ENCODE measurements around the gene EXOSC5.
"Not testable (repeated sequence)": the region's sequence is repeated elsewhere in the genome, so short reads cannot be mapped to it uniquely, and the experiment has no call there.

EXOSC5 gene

DNA sequence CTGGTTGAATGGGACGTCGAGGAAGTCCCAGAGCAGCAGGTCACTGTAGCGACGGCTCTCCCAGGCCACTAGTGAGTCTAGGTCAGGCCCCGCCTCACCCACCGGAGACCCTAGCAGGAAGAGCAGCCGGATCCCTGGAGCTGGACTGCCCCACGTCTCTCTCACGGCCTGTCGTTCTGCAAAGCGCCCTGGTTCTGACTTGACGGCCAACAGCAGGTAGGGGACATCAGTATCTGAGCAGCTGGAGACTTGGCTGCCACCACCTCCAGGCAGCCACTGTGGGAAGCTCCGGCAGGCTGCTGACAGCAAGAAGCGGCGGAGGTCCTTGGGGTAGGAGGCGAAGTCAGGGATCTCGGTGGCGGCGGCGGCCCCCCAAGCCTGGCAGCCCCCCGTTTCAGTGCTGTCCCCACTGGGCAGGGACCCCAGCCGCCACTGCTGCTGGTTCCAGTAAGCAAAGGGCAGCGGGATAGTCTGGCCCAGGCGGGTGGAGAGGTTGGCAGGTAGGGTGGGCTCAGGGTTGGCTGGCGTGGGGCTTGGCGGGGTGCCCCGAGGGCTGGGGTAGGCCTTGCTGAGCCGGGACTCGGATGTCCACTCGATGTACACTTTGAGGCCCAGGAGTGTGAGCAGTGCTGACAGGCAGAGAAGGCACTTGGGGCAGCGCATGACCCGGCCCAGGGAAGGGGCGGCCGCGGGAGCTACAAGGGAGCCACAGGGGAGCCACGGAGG, 29.1 kb upstream of the EXOSC5 start:
- no peak for DNase-seq

DNA sequence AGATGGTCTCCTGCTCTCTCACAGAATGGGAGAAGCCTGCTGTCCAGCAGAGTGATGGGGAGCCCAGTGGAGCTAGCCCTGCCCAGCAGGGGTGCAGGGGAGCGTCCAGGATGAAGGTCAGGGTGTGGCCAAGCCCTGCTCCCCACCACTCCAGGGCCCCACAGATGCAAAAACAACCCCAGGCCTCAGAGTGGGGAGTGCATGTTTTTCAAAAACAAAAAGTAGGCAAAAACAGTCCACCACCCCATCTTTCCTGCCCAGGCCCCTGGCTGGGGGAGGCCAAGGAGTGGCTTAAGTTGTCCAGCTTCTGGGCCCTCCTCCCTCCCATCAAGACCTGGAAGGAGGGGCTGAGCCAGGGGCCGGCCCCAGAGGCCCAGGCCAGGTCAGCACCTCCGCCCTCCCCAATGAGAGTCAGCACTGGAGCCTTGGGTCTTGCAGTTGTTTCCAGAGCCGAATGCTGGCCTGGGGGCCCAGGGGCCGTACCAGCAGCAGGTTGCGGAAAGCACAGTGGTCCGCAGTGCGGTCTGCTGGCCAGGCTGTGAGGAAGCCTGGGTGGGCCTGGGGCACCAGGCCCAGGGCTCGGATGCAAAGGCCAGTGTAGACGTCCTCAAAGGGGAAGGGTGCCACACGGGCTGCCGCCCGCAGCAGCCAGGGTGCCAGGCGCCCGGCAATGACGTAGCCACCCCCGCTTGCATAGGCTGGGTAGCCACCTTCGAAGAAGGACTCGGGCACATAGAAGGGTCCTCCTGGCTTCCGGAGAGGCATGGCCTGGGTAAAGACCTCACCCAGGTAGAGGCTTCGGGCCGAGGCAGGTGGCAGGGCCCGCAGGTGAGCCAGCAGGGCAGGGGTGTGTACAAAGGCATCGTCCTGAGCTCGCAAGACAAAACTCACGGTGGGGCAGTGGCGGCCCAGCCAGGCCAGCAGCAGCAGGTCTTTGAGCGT, 28.3 kb upstream of the EXOSC5 start:
- DNase-seq, result no peak

DNA sequence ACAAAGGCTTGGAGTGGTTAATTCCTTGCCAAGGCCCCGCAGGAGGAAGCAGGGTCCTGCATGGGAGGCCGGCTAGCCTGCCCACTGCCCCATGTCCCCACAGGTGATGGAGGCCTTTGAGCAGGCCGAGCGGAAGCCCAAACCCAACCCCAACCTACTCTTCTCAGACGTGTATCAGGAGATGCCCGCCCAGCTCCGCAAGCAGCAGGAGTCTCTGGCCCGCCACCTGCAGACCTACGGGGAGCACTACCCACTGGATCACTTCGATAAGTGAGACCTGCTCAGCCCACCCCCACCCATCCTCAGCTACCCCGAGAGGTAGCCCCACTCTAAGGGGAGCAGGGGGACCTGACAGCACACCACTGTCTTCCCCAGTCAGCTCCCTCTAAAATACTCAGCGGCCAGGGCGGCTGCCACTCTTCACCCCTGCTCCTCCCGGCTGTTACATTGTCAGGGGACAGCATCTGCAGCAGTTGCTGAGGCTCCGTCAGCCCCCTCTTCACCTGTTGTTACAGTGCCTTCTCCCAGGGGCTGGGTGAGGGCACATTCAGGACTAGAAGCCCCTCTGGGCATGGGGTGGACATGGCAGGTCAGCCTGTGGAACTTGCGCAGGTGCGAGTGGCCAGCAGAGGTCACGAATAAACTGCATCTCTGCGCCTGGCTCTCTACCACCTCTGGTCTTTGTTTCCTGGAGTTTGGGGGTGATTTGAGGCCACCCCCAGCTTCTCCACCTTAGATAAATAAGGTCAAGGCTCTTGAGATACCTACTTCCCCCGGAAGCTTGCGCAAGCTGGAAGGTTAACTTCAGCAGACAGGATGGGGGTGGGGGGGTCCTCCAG, 27.4 kb upstream of the EXOSC5 start:
- no peak for DNase-seq

DNA sequence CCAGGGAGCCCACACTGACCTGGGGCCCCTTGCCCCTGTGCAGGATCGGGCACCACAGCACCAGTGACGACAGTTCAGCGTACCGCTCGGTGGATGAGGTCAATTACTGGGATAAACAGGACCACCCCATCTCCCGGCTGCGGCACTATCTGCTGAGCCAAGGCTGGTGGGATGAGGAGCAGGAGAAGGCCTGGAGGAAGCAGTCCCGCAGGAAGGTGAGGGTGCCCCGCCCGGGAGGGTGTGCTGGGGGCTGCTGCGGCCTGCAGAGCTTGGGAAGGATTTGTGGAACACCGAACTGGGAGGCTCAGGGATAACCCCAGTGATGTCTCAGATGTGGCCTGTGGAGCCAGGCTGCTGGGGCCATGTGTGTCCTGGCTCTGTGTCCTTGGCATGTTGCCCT, 25.8 kb upstream of the EXOSC5 start:
- no peak for DNase-seq

DNA sequence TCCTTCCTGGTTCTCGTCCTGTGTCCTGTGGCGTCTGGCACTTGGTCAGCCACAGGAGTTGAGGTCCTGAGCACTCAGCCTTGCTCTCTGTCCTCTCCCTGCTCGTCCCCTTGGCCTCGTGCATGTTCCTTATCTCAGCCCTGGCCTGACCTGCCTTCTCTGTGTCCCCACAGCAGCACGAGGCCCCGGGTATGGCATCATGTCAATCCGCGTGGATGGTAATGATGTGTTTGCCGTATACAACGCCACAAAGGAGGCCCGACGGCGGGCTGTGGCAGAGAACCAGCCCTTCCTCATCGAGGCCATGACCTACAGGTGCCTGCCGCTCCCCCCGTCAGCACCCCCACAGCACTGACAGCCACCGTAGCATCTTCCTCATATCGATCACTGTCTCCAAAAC, 25.3 kb upstream of the EXOSC5 start:
- no peak for DNase-seq

DNA sequence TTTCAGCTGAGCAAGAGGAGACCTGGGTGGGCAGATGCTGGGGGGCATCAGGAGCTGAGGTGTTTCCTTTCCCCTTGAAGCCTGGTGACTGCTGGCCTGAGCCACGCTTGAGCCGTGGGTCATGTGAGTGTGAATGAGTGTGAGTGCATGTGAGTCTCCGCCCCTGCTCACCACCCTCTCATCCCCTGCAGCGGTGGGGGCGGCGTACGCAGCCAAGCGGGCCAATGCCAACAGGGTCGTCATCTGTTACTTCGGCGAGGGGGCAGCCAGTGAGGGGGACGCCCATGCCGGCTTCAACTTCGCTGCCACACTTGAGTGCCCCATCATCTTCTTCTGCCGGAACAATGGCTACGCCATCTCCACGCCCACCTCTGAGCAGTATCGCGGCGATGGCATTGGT, 24.8 kb upstream of the EXOSC5 start:
- DNase-seq, result no peak

DNA sequence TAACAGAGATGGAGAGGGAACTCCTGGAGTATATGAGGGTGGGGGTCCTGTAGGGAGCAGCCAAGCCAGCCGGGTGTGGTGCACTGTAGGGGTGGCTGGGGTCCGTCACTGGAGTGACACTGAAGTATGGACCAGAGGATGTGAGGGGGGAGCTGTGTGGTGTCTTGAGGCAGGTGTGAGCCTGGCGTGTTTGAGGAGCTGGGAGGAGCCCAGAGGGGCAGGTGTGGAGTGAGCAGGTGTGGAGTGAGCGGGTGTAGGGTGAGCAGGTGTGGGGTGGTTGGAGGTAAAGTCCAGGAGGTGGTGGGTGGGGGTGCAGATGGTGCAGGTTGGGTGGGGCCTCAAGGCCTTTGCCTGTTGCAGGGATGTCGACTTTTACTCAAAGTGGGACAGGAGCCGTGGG, 24.2 kb upstream of the EXOSC5 start:
- DNase-seq, result peak; percentile 42

DNA sequence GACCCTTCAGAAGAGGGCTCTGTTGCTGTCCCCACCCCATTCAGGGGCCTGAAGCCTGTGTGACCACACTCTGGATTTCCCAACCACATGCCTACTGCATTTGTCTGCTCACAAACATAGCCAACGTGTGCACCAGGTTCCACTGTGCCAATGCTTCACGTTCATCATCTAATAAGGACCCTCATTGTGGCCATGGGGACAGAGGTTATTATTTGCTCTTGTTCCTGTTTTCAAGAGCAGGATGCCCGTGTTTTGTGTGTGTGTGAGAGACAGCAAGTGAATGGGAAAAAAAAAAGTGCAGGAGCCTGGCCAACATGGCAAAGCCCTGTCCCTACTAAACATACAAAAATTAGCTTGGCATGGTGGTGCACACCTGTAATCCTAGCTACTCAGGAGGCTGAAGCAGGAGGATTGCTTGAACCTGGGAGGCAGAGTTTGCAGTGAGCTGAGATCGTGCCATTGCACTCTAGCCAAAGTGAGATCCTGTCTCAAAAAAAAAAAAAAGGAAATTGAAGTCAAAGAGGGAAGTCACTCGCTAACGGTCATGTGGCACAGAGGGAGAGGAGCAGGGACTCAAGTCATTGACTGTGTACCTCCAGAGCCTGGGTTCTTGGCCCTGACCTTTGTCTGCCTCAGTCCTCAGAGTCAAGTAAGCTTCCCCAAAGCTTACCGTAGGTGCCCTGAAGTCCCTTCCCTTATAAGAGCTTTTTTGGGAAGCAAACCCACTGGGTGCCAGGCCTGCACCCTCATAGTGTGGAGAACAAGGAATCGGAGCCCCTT, 23.1 kb upstream of the EXOSC5 start:
- no peak for DNase-seq

DNA sequence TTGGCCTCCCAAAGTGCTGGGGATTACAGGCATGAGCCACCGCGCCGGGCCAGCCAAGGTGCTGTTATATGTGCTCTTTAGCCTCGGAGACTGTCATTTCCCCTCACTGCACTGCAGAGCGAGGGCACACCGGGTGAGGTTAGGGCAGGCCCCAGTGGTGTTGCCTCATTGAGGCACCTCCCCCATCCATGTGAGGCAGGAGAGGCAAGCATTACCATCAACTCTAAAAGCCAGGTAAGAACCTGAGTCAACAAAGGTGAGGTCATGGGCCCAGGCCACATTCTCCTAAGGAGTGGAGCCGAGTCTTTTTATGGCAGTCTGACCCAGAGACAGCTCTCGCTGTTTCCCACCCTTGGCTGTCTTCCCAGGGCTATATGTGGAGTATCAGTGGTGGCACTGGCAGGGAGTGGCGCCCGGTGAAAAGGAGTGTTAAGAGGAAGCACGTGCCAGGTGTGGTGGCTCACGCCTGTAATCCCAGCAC, 19.1 kb upstream of the EXOSC5 start:
- DNase-seq, result no peak

DNA sequence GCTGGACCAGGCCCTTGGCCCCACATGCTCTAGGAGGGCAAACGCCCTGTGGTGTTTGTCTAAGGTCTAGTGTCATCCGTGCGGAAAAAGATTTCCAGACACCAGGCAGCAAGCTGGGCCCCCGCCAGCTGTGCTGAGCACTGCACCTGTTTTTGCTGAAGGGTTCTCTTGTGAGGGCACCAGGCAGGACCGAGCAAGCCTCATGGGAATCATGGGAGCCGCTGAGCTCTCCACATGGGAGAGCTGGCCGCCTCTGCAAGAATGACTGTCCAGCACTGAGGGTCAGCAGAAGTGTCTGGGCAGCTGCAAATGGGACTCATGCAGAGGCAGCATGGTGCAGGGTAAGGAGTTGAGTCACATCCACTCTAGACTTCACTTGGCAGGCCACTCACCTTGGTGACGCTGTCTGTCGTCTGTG, 18.0 kb upstream of the EXOSC5 start:
- peak; percentile 37 for DNase-seq

DNA sequence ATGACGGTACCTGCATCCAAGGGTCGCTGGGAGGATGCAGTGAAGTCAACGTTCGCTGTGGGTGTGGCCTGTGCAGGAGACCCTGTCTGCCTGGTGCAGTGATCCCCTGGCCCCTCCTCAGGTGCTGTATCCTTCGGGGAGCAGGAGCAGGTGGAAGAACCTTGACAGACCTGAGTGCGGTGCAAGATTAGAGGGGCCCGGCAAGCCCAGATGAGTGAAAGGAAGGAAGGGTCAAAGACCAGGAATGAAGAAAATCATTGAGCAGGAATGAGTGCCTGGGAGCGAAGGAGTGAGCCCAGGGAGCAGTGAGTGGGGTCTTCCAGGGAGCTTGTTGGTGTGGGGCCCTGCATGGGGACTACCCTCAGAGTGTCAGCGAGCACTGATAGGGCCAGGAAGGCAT, 17.3 kb upstream of the EXOSC5 start:
- DNase-seq, result no peak

DNA sequence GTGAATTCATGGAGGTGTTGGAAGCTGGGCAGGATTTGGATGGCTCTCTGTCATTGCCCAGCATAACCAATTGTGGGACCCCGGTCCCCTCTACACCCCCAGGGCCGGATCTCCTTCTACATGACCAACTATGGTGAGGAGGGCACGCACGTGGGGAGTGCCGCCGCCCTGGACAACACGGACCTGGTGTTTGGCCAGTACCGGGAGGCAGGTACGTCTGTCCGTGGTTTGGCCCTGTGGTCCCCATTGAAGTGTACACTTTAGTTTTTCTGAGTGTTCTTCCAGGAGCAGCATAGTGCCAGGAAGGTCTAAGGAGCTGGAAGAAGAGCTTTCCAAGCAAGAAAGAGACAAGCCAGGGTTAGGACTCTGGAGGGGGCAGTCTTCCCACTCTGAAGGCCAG, 16.8 kb upstream of the EXOSC5 start:
- DNase-seq, result no peak

DNA sequence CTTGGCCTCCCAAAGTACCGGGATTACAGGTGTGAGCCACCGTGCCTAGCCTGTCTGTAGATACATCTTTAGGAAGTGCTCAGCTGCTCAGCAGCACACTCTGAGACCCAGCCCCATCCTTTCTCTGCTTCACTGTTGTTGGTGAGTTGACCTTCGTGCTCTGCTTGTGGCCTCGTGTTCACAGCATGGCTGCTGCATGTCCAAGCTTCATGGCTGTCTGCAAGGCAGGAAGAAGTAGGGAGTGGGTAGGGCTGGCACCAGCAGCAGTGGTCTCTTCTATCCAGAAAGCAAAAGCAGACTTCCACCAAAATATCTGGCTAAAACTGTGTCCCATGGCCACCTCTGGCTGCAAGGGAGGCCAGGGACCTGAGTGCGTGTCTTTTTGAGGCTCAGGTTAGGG, 15.8 kb upstream of the EXOSC5 start:
- no peak for DNase-seq

DNA sequence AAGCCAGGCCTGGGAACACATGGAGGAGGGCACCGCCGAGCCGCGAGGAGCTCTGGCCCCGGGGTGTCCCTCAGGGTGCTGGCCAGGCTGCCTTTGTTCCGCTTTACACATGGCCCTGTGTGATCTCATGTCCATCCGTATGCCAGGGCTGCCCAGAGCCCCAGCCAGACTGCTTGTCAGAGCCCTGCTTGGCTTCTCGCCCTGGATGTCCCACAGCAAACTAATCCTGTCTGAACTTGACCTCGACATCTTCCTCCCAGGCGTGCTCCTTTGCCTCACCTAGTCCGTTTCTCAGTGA, 14.8 kb upstream of the EXOSC5 start:
- DNase-seq, result no peak

DNA sequence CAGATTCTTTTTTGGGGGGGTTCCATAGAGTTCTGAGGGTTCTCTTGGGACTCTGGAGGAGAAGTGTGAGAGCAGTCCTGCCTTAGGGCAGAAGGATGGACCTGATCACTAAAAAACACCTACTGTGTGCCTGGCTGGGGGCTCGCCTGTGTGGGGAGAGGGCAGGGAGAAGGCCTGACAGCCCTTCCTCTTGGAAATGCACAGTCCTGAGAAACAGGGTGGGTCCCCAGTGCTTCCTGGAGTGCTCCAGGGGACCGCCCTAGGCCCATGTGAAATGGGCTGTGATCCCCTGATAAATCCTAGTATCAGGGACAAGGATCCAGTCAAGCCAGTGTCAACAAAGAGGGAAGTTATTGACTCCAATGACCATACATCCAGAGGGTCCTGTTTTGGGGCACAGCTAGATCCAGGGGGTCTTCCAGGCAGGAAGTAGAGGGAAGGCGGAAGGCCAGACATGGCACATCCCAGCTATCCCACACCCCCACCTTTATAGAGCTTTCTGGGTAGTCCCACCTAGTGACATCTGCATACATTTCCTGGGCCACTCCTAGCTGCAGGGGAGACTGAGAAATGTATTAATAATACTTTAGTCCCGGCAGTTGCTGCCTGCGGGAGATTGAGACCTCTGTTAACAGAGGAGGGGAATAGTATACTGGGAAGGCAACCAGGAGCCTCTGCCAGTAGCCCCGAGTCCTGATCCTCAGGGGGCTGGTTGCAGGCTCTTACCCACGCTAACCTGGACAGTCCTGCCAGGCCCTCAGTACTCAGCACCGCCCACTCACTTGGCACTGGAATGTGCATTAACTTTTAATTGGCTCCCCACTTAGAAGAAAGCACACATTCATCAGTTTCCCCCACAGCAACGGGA, 14.2 kb upstream of the EXOSC5 start:
- DNase-seq, result no peak

DNA sequence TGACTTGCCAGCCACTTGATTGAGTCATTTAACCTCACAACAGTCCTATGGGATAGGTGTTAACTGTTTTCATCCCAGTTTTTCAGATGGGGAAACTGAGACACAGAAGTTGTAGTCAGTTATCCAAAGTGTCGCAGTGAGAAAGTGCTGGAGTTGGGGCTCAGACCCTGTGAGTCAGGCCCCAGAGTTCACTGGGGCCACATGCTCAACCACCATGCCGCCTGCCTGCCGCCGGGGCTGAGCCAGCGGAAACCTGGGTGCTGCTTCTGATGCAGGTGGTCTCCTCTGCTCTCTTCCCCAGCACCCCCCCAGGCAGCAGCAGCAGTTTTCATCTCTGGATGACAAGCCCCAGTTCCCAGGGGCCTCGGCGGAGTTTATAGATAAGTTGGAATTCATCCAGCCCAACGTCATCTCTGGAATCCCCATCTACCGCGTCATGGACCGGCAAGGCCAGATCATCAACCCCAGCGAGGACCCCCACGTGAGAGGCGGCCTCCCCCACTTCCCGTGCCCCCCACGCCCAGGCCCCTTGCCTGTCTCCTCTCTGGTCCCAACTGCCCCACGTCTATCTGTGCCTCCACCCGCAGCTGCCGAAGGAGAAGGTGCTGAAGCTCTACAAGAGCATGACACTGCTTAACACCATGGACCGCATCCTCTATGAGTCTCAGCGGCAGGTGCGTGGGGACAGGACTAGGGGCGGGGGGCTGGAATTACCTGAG, 13.3 kb upstream of the EXOSC5 start:
- no peak for DNase-seq

DNA sequence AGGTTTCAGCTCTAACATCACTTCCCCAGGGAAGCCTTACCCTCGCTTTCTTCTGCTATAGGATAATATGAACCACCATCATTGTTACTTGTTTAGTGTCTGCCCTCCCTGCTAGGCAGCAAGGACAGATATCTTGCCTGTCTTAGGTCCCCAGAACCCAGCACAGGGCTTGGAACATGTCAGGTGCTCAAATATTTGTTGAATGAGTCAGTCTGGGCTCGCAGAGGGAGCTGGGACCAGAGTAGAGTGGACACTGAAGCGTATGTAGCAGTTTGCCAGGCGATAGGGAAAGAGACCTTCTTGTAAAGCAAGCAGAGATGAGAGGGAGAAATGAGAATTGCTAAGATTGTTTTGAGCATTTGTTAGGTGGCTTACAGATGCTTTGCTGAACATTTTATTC, 12.1 kb upstream of the EXOSC5 start:
- DNase-seq, result no peak

DNA sequence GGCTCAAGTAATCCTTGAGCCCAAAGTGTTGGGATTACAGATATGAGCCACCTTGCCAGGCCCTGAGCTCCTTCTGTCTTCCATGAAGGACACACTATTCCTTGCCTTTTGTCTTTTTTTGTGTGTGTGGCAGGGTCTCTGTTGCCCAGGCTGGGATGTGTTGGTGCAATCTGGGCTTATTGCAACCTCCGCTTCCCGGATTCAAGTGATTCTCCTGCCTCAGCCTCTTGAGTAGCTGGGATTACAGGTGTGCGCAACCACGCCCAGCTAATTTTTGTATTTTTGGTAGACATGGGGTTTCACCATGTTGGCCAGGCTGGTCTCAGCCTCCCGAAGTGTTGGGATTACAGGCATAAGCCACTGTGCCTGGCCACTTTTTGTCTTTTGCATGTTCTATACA, 11.7 kb upstream of the EXOSC5 start:
- not testable (repeated sequence) for DNase-seq

DNA sequence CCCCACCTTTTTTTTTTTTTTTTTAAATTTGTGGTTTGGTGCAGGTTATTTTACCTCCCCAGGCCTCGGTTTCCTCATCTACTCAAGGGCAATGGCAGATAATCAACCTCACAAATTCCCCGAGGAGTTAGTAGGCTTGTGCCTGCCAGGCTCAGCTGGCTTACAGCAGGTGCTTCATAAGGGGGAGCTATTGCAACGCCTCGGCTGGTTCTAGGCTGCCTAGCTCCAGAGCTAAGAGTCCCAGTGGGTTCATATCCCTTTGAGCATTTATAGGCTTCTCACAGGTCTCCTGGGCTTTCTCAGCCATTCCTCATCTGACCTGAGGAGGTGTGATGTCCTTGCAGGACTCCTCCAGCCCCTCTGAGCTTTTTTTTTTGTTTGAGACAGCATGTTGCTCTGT, 11.1 kb upstream of the EXOSC5 start:
- peak; percentile 37 for DNase-seq

DNA sequence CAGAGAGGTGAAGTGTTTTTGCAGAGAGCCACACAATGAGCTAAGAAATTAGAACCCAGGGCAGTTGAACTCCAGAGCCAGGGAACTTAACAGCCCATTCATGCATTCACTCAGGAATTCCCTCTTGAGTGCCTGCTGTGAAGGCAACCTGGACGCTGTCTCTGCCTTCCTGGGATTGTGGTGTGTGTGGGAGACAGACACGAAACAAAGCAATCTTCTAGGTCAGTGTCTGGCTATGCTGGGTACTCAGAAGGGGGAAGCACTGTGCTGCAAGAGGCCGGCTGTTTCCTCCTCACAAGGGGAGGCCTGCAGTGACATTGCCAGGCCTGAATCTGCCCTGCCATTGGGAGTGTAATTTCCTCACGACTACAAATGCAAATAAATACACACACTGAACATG, 10.1 kb upstream of the EXOSC5 start:
- no peak for DNase-seq

DNA sequence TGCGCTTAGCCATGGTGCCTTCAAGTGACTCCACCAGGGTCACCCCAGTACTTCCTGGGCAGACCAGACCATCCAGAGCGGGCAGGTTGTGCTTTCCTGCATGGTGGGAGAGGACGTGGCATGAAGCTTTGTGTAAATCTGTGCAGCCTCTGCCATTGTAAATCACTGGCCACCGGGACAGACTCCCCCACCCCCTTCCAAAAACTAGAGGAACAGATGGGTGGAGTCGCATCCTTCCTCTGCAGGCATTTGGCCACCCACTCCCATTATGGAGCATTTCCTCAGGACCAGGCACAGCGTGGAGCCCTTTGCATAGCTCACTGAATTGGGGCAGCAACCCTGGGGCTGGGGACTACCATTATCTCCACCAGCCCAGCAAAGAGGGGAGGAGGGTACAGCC, 8.6 kb upstream of the EXOSC5 start:
- DNase-seq, result no peak

Measured in NCI-H2107 (cell line).